BJ (cell line): ENCODE results near the gene CAPN2. TPM values are rescaled to one million over a fixed set of nuclear protein-coding genes. Genes with fewer than 3 reads are reported as not detected.
A peak's percentile ranks its signal among the peaks of the same experiment; 100 is the strongest.

Experiments
- CTCF ChIA-PET: fragments of 350-600 bp; formaldehyde crosslinking; extraction: SDS; loops from one replicate; lab custom pipeline; 2021; ENCODE audit warnings: antibody characterized with exemption, inconsistent platforms; lab: Yijun Ruan, JAX
- POLR2A ChIA-PET: fragments of 300-600 bp; sonication (Branson Sonifier 250); formaldehyde crosslinking; extraction: SDS; loops from one replicate; lab custom pipeline; 2021; ENCODE audit warnings: antibody characterized with exemption; lab: Charles Lee
- DNase-seq: peaks from one replicate; pipeline ENCODE4 v3.0.0-alpha.2; 2011; ENCODE audit warnings: low read depth
- H3K27me3 ChIP-seq: 2 replicates; pipeline ENCODE4 v1.6.0; 2011; ENCODE audit warnings: low read length; ENCODE audit not compliant: control insufficient read depth, insufficient read depth
- H3K36me3 ChIP-seq: 2 replicates; pipeline ENCODE4 v1.5.1; 2011; ENCODE audit warnings: low read length; ENCODE audit not compliant: control insufficient read depth, insufficient read depth
- H3K4me3 ChIP-seq: 2 replicates; pipeline ENCODE4 v1.5.1; 2011; ENCODE audit warnings: low read depth, mild to moderate bottlenecking, control low read depth, low read length
- CTCF ChIP-seq: IDR thresholded peaks from 2 replicates; pipeline ENCODE4 v1.5.1; 2011; ENCODE audit warnings: low read depth, mild to moderate bottlenecking, control low read depth, inconsistent platforms, low read length, moderate library complexity; ENCODE audit not compliant: insufficient read depth
- polyA plus RNA-seq: library from polyadenylated mRNA; depleted of rRNA; stranded (reverse); fragments of >200 nt; gene quantifications from 2 replicates; pipeline ENCODE4 v1.2.3, GENCODE V29; 2011

Gene CAPN2
- polyA plus RNA-seq, 1 experiment: 222 TPM

- CTCF ChIA-PET: interaction anchor here (2.4 to 4.6 kb wide), 6 partner anchors 9 to 48 kb away, joined by 15 to 69 read pairs (median 36); partner anchors contain the start of gene CAPN2
- no peak for TF ChIP-seq CTCF
- DNase-seq: no peak
- no peak overlapping the region for H3K4me3 ChIP-seq
- H3K36me3 ChIP-seq: peaks cover 49% of the 10 kb centered on the region
- POLR2A ChIA-PET: no interaction called here
- H3K27me3 ChIP-seq: no peaks in the 10 kb centered on the region
Observed at GRCh38 chr1:223747838-223748335, 35.5 kb downstream of the CAPN2 start.

- peaks cover 54% of the 10 kb centered on the region for H3K36me3 ChIP-seq
- ChIA-PET POLR2A (no interaction called here), CTCF (interaction anchor here (1.2 to 4.6 kb wide), 14 partner anchors 10 to 139 kb away, joined by 3 to 69 read pairs (median 17); partner anchors contain the start of gene CAPN2)
- no peak for DNase-seq
- no peak overlapping the region for H3K4me3 ChIP-seq
- no peak for TF ChIP-seq CTCF
- no peaks in the 10 kb centered on the region for H3K27me3 ChIP-seq
Observed at GRCh38 chr1:223748405-223748772, 36.0 kb downstream of the CAPN2 start.

GRCh38 chr1:223748773-223749733, 36.7 kb downstream of the CAPN2 start:
- POLR2A ChIA-PET: interaction anchor here (0.7 kb wide), 1 partner anchor 41 kb away, joined by 6 read pairs; no protein-coding TSS in a partner anchor
- no peaks in the 10 kb centered on the region for H3K27me3 ChIP-seq

GRCh38 chr1:223750730-223751570, 38.6 kb downstream of the CAPN2 start:
- no peaks in the 10 kb centered on the region for H3K27me3 ChIP-seq
- H3K36me3 ChIP-seq: peaks cover 57% of the 10 kb centered on the region
- POLR2A ChIA-PET: no interaction called here
- no peak for TF ChIP-seq CTCF
- CTCF ChIA-PET: interaction anchor here (0.7 to 4.6 kb wide), 10 partner anchors 12 to 55 kb away, joined by 3 to 69 read pairs (median 8); partner anchors contain the start of gene CAPN2
- no peak for DNase-seq
- no peak overlapping the region for H3K4me3 ChIP-seq

More at GRCh38 chr1:223748773-223749733, 36.7 kb downstream of the CAPN2 start:
- H3K4me3 ChIP-seq: peak overlapping the region; percentile 12; the same call in 1 of the 2 replicates
- peaks cover 53% of the 10 kb centered on the region for H3K36me3 ChIP-seq
- CTCF ChIA-PET: interaction anchor here (0.6 to 4.6 kb wide), 25 partner anchors 8 to 1880 kb away, joined by 3 to 69 read pairs (median 6); partner anchors contain the start of gene CAPN2
- no peak for DNase-seq
- TF ChIP-seq CTCF: peak; percentile 78
